ENCODE data around the gene COL4A1.

DNA sequence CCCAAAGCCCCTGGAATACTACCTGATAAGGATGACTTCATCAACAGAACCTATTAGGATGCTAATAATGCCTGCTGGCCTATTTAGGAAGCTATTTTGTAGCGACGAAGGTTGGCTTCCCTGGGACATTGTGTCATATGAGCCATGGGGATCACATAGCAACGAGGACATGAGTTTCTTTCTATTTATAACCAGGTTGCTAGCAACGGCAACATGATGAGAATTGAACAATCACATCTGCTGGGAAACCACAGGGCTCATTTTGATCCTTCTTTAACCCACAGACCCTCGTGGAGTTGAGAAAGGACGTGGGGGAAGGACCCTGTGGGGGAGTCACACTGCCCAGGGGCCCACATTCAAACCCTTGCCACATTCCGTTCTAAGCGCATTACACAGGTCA, 172.2 kb downstream of the COL4A1 start:
- TF ChIP-seq, protein P1, sequence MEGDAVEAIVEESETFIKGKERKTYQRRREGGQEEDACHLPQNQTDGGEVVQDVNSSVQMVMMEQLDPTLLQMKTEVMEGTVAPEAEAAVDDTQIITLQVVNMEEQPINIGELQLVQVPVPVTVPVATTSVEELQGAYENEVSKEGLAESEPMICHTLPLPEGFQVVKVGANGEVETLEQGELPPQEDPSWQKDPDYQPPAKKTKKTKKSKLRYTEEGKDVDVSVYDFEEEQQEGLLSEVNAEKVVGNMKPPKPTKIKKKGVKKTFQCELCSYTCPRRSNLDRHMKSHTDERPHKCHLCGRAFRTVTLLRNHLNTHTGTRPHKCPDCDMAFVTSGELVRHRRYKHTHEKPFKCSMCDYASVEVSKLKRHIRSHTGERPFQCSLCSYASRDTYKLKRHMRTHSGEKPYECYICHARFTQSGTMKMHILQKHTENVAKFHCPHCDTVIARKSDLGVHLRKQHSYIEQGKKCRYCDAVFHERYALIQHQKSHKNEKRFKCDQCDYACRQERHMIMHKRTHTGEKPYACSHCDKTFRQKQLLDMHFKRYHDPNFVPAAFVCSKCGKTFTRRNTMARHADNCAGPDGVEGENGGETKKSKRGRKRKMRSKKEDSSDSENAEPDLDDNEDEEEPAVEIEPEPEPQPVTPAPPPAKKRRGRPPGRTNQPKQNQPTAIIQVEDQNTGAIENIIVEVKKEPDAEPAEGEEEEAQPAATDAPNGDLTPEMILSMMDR (IDR thresholded peaks at IDR 0.05) = no peak
- TF ChIP-seq POLR2A (IDR thresholded peaks at IDR 0.05) = no peak

Measured in vagina (tissue), 2 donors.